ENCODE results near the gene LRRC4C. TPM values are rescaled to one million over a fixed set of nuclear protein-coding genes. Genes with fewer than 3 reads are reported as not detected.

LRRC4C gene
- total RNA-seq, 1 donor = 0.27 TPM

- TF ChIP-seq CTCF (IDR thresholded peaks at IDR 0.05; ENCODE audit: insufficient read depth, low read length) = no peak
- no peak overlapping the region for H3K4me3 ChIP-seq (ENCODE audit: low read depth, low read length)
- DNase-seq (ENCODE audit: low read depth) = no peak
These were observed 136.0 kb downstream of the LRRC4C start for GRCh38 chr11:41323446-41323845.

DNA sequence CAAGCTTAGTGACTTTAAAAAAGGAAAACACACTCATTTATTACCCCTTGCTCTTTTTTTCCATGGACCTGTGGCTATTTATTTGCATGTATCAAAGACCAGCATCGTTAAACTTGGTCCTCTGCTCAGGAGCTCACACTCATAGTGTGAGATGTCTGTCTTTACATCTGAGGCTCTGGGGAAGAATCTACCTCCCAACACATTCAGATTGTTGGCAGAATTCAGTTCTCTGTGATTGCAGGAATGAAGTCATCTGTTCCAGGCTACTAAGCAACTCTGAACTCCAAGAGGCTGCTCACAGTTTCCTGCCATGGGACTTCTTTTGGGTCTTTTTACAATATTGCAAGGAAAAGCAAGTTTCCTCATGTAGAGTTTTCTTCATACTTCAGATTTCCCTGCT, 138.8 kb downstream of the LRRC4C start:
- H3K4me3 ChIP-seq (ENCODE audit: low read depth, low read length) = no peak overlapping the region
- DNase-seq (ENCODE audit: low read depth) = no peak
- TF ChIP-seq CTCF (IDR thresholded peaks at IDR 0.05; ENCODE audit: insufficient read depth, low read length) = no peak

GRCh38 chr11:41320238-41320637, 139.2 kb downstream of the LRRC4C start:
- TF ChIP-seq CTCF (IDR thresholded peaks at IDR 0.05; ENCODE audit: insufficient read depth, low read length) = no peak
- H3K4me3 ChIP-seq (ENCODE audit: low read depth, low read length) = no peak overlapping the region
- DNase-seq (ENCODE audit: low read depth) = no peak

DNA sequence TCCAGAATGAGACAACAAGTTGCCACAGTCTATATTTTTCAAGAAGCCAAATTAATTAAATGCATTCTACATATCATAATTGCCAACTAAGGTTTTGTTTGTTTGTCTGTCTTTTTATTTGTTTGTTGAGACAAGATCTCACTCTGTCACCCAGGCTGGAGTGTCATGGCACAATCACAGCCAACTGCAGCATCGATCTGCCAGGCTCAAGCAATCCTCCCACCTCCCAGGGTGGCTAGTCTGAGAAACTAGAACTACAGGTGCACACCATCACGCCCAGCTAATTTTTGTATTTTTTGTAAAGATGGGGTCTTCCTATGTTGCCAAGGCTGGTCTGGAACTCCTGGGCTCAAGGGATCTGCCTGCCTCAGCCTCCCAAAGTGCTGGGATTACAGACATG, 140.0 kb downstream of the LRRC4C start:
- no peak overlapping the region for H3K4me3 ChIP-seq (ENCODE audit: low read depth, low read length)
- no peak for TF ChIP-seq CTCF (IDR thresholded peaks at IDR 0.05; ENCODE audit: insufficient read depth, low read length)
- no peak for DNase-seq (ENCODE audit: low read depth)

DNA sequence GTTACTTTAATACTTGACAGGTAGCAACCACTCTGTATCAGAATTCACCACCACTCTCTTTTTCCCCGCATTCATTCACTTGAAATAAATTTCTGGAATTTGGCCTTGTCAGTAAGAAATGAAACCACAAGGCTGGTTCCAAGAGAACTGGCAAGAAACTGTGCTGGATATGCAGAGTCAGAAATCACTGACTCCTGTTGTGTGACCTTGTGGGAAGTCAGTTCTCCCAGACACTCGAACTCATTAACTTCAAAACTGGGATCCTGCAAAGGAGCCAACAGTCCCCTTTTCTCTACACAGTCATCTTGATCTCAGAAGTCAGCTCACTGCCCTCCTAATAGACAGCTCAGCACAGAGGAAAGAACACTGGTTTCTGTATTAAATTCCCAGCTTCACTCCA, 142.7 kb downstream of the LRRC4C start:
- TF ChIP-seq CTCF (IDR thresholded peaks at IDR 0.05; ENCODE audit: insufficient read depth, low read length) = no peak
- DNase-seq (ENCODE audit: low read depth) = no peak
- no peak overlapping the region for H3K4me3 ChIP-seq (ENCODE audit: low read depth, low read length)

DNA sequence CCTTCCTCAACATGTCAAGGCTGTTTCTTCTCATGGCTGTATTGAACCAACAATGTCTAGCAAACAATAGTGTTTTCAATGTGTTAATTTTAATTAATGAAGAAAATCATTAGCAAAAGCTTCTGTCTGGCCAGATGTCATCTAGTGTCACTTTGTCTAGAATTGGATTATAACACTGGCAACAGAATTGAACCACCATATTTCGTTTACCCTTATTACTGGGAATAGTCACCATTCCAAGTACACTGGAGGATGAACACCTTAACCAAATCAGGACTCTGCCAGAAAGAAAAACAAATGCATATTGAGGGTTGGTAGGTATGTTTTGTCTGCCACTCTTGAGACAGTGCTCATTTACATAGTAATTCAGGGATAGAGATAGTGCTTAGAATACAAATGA, 146.2 kb downstream of the LRRC4C start:
- no peak for TF ChIP-seq CTCF (IDR thresholded peaks at IDR 0.05; ENCODE audit: insufficient read depth, low read length)
- DNase-seq (ENCODE audit: low read depth) = no peak
- H3K4me3 ChIP-seq (ENCODE audit: low read depth, low read length) = no peak overlapping the region

DNA sequence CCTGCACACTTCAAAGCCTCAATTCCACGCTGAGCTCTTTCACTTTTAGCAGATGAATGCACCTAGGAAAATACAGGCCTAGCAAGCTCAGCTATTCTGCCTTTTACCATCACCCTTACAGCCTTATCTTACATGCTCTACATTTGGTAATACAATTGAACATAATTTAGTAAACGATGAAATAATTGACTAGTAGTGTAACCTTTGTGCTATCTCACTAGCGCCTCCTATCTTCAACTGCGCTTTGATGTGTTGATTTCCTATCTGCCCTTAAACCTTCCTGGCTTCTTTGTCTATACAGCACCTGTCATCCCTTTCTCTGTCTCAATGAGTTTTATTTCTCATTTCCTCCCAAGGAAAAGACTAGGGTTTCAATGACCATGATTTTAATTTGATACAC, 149.7 kb downstream of the LRRC4C start:
- no peak overlapping the region for H3K4me3 ChIP-seq (ENCODE audit: low read depth, low read length)
- no peak for TF ChIP-seq CTCF (IDR thresholded peaks at IDR 0.05; ENCODE audit: insufficient read depth, low read length)
- no peak for DNase-seq (ENCODE audit: low read depth)
